ENCODE results near the gene ATF6.
A peak's percentile ranks its signal among the peaks of the same experiment; 100 is the strongest.

ATF6 gene

GRCh38 chr1:161994175-161994668, 228.1 kb downstream of the ATF6 start:
- peaks cover 72% of the 10 kb centered on the region for H3K36me3 Mint-ChIP-seq (ENCODE audit: low read depth)
- peaks cover 13% of the 10 kb centered on the region for H3K4me1 Mint-ChIP-seq
- H3K27ac Mint-ChIP-seq: peak overlapping the region in 1 of 3 experiments; percentile 46
- peaks cover 3% of the 10 kb centered on the region for H3K27me3 Mint-ChIP-seq (ENCODE audit: low read depth)
- peaks cover 29% of the 10 kb centered on the region for H3K9me3 Mint-ChIP-seq
- H3K4me3 Mint-ChIP-seq: no peak overlapping the region
- TF ChIP-seq, protein P1, sequence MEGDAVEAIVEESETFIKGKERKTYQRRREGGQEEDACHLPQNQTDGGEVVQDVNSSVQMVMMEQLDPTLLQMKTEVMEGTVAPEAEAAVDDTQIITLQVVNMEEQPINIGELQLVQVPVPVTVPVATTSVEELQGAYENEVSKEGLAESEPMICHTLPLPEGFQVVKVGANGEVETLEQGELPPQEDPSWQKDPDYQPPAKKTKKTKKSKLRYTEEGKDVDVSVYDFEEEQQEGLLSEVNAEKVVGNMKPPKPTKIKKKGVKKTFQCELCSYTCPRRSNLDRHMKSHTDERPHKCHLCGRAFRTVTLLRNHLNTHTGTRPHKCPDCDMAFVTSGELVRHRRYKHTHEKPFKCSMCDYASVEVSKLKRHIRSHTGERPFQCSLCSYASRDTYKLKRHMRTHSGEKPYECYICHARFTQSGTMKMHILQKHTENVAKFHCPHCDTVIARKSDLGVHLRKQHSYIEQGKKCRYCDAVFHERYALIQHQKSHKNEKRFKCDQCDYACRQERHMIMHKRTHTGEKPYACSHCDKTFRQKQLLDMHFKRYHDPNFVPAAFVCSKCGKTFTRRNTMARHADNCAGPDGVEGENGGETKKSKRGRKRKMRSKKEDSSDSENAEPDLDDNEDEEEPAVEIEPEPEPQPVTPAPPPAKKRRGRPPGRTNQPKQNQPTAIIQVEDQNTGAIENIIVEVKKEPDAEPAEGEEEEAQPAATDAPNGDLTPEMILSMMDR (IDR thresholded peaks at IDR 0.05; ENCODE audit: unreplicated experiment in 3 of 3): no peak

DNA sequence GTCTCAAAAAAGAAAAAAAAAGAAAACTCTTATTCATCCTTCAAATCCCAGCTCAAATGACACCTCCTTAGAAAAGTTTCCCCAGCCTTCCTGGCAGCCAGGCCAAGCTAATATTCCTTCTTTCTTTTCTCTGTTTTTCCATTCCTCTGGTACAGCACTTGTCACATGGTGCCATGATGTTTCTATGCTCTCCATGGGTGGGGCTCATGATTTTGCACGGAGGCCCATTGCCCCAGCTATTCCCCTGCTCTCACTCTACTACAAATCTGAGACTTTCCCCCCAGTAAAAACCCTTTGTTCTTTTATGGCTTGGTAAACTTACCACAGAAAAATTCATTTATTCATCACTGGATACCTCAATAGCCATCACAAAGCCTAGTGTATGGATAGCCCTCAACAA, 231.0 kb downstream of the ATF6 start:
- Mint-ChIP-seq H3K36me3 (ENCODE audit: low read depth) (peaks cover 47% of the 10 kb centered on the region), H3K9me3 (peaks cover 11% of the 10 kb centered on the region), H3K4me1 (peaks cover 13% of the 10 kb centered on the region), H3K4me3 (no peak overlapping the region), H3K27ac (no peak overlapping the region), H3K27me3 (ENCODE audit: low read depth) (peaks cover 3% of the 10 kb centered on the region)
- TF ChIP-seq, protein P1 (IDR thresholded peaks at IDR 0.05; ENCODE audit: unreplicated experiment in 3 of 3): no peak

- Mint-ChIP-seq H3K27me3 (ENCODE audit: low read depth) (peaks cover 6% of the 10 kb centered on the region), H3K9me3 (peaks cover 3% of the 10 kb centered on the region), H3K4me1 (peaks cover 25% of the 10 kb centered on the region), H3K36me3 (ENCODE audit: low read depth) (peaks cover 31% of the 10 kb centered on the region), H3K4me3 (no peak overlapping the region), H3K27ac (no peak overlapping the region)
- TF ChIP-seq, protein P1 (IDR thresholded peaks at IDR 0.05; ENCODE audit: unreplicated experiment in 3 of 3): no peak
Measured at GRCh38 chr1:161998811-161999210, 232.7 kb downstream of the ATF6 start.

DNA sequence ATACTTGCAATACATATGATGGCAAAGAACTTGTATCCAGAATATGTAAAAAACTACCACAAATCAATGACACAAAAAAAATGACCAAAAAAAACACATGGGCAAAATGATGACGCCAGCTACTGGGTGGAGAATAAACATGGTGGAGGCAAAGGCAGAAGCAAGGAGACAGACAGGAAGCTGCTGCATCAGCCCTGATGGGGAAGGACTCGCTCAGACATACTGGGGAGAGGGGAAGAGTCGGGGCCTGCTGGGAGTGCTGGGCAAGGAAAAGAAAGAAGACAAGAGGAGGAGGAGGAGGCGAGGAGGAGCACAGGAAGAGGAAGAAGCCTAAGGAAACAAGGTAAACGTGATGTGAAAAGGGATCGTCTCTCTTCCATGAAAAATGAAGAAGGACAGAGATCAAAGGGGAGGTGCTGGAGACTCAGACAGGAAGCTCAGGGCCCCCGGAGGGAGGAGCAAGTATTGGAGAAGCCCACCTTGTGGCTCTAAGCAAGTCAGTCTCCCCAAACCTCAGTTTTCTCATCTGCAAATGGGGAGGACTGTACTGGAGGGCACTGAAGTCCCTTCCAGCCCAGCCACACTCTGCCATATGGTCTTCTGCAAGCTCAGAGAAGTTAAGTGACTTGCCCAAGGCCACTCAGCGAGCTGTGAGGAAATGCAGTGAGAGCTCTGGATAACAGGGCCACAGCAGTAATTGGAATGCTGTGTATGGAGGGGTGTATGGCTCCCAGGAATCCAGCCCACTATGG, 233.4 kb downstream of the ATF6 start:
- peaks cover 6% of the 10 kb centered on the region for H3K27me3 Mint-ChIP-seq (ENCODE audit: low read depth)
- peaks cover 31% of the 10 kb centered on the region for H3K36me3 Mint-ChIP-seq (ENCODE audit: low read depth)
- H3K9me3 Mint-ChIP-seq: peaks cover 3% of the 10 kb centered on the region
- no peak overlapping the region for H3K27ac Mint-ChIP-seq
- H3K4me3 Mint-ChIP-seq: no peak overlapping the region
- TF ChIP-seq, protein P1 (IDR thresholded peaks at IDR 0.05; ENCODE audit: unreplicated experiment in 3 of 3): no peak
- H3K4me1 Mint-ChIP-seq: peaks cover 27% of the 10 kb centered on the region

DNA sequence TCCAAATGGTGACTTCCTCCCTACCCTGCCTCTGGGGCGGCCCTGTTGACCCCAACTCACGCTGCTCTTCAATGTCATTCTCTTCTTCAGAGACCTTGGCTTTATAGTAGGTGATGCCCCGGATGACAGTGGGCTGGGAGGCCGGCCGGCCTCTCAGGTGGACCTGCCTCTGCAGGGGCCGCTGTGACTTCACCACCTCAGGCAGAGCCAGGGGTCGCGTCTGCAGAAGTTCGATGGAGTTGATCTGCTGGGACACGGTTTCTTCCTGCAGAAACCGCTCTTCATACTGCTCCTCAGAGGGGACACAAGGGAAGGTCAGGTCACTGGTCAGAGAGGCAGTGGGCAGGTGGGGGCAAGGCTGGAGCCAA, 233.9 kb downstream of the ATF6 start:
- no peaks in the 10 kb centered on the region for H3K9me3 Mint-ChIP-seq
- peaks cover 6% of the 10 kb centered on the region for H3K27me3 Mint-ChIP-seq (ENCODE audit: low read depth)
- TF ChIP-seq, protein P1 (IDR thresholded peaks at IDR 0.05; ENCODE audit: unreplicated experiment in 3 of 3): no peak
- H3K27ac Mint-ChIP-seq: no peak overlapping the region
- H3K4me3 Mint-ChIP-seq: no peak overlapping the region
- H3K36me3 Mint-ChIP-seq (ENCODE audit: low read depth): peaks cover 29% of the 10 kb centered on the region
- H3K4me1 Mint-ChIP-seq: peaks cover 27% of the 10 kb centered on the region

All from nephron (organoid).